GM23338 (cell line): ENCODE results near the gene SPRED2. TPM values are rescaled to one million over a fixed set of nuclear protein-coding genes. Genes with fewer than 3 reads are reported as not detected.

ENCODE experiments used
- ATAC-seq: fragments of 200-7000 bp; cut with Tn5 transposase; 3 replicates; pipeline ENCODE4 v1.9.1; 2020
- DNase-seq: peaks from one replicate; pipeline ENCODE4 v3.0.0-alpha.2; 2015; ENCODE audit warnings: low spot score
- H2AFZ ChIP-seq: fragments of 200-600 bp; sonication (generic); 2 replicates; pipeline ENCODE4 v1.8.0; 2016; ENCODE audit warnings: antibody characterized with exemption, mild to moderate bottlenecking, moderate library complexity
- H3F3A ChIP-seq: fragments of 200-600 bp; sonication (generic); replicated peaks from 2 replicates; pipeline ENCODE4 v1.8.0; 2017; ENCODE audit warnings: antibody characterized with exemption, mixed run types, low read depth
- H3K27ac ChIP-seq: fragments of 200-600 bp; sonication (generic); 2 replicates; pipeline ENCODE4 v1.6.1; 2016; ENCODE audit warnings: low read depth
- H3K27me3 ChIP-seq: fragments of 200-600 bp; sonication (generic); 2 replicates; pipeline ENCODE4 v1.8.0; 2016; ENCODE audit warnings: mild to moderate bottlenecking, mixed run types, moderate library complexity; ENCODE audit not compliant: insufficient read depth
- H3K36me3 ChIP-seq: fragments of 200-600 bp; sonication (generic); 2 replicates; pipeline ENCODE4 v1.8.0; 2016; ENCODE audit warnings: mild to moderate bottlenecking; ENCODE audit not compliant: insufficient read depth
- H3K4me1 ChIP-seq: fragments of 200-600 bp; sonication (generic); 2 replicates; pipeline ENCODE4 v1.8.0; 2016; ENCODE audit warnings: mild to moderate bottlenecking, moderate library complexity; ENCODE audit not compliant: insufficient read depth
- H3K4me2 ChIP-seq: fragments of 200-600 bp; sonication (generic); 2 replicates; pipeline ENCODE4 v1.7.1; 2017; ENCODE audit warnings: mixed run types
- H3K4me3 ChIP-seq: fragments of 200-600 bp; sonication (generic); 2 replicates; pipeline ENCODE4 v1.6.1; 2016; ENCODE audit warnings: mixed run types
- H3K79me2 ChIP-seq: fragments of 200-600 bp; sonication (generic); replicated peaks from 2 replicates; pipeline ENCODE4 v1.8.0; 2017; ENCODE audit warnings: mild to moderate bottlenecking; ENCODE audit not compliant: insufficient read depth
- H3K9me2 ChIP-seq: fragments of 200-600 bp; sonication (generic); 2 replicates; pipeline ENCODE4 v1.8.0; 2017; ENCODE audit not compliant: insufficient read depth
- H4K20me1 ChIP-seq: fragments of 200-600 bp; sonication (generic); replicated peaks from 2 replicates; pipeline ENCODE4 v1.8.0; 2017; ENCODE audit warnings: mild to moderate bottlenecking; ENCODE audit not compliant: insufficient read depth
- H3K27ac Mint-ChIP-seq: 2 replicates; pipeline ENCODE4 v1.8.0; 2020; ENCODE audit warnings: inconsistent platforms, mild to moderate bottlenecking, moderate library complexity, mixed read lengths
- H3K27me3 Mint-ChIP-seq: 3 replicates; pipeline ENCODE4 v1.8.0; 2022; ENCODE audit warnings: low read depth, mild to moderate bottlenecking, moderate library complexity, mixed read lengths, inconsistent platforms; ENCODE audit not compliant: insufficient read depth, poor library complexity
- H3K36me3 Mint-ChIP-seq: 3 replicates; pipeline ENCODE4 v1.8.0; 2021; ENCODE audit warnings: low read depth, mild to moderate bottlenecking, inconsistent platforms, moderate library complexity, mixed read lengths
- H3K4me1 Mint-ChIP-seq: 3 replicates; pipeline ENCODE4 v1.8.0; 2020; ENCODE audit warnings: mild to moderate bottlenecking, inconsistent platforms, mixed read lengths
- H3K4me3 Mint-ChIP-seq: 3 replicates; pipeline ENCODE4 v1.8.0; 2021; ENCODE audit warnings: moderate library complexity, mild to moderate bottlenecking, inconsistent platforms, mixed read lengths
- H3K9me3 Mint-ChIP-seq: 3 replicates; pipeline ENCODE4 v1.8.0; 2020; ENCODE audit warnings: moderate library complexity, mild to moderate bottlenecking, inconsistent platforms, mixed read lengths
- CREB1 ChIP-seq: fragments of 250-450 bp; sonication (Bioruptor Pico); IDR thresholded peaks from 2 replicates; pipeline ENCODE4 v1.5.0; 2020; ENCODE audit warnings: low read depth, mild to moderate bottlenecking, moderate library complexity
- CTCF ChIP-seq, 2 experiments: fragments of 200-600 bp in 1 of 2; sonication (generic) in 1 of 2; conservative IDR thresholded peaks; 2 replicates each; pipeline versions ENCODE4 v1.5.1 to v1.6.1; 2016 to 2017; ENCODE audit warnings: antibody characterized with exemption in 2 of 2, low read depth in 2 of 2, mild to moderate bottlenecking in 2 of 2, moderate library complexity in 1 of 2
- ETS1 ChIP-seq: IDR thresholded peaks from 2 replicates; pipeline ENCODE4 v1.6.1; 2016; ENCODE audit warnings: antibody characterized with exemption
- EZH2 ChIP-seq: fragments of 200-600 bp; sonication (generic); IDR thresholded peaks from one replicate; pipeline ENCODE4 v1.8.0; 2017; ENCODE audit warnings: antibody characterized with exemption, mild to moderate bottlenecking, low read depth; ENCODE audit not compliant: unreplicated experiment
- EZH2phosphoT487 ChIP-seq: fragments of 200-600 bp; sonication (generic); IDR thresholded peaks from one replicate; pipeline ENCODE4 v1.8.1; 2018; ENCODE audit warnings: antibody characterized with exemption; ENCODE audit not compliant: unreplicated experiment
- JUNB ChIP-seq: IDR thresholded peaks from one replicate; pipeline ENCODE4 v1.6.1; 2016; ENCODE audit warnings: antibody characterized with exemption; ENCODE audit not compliant: unreplicated experiment
- NANOG ChIP-seq: IDR thresholded peaks from 2 replicates; pipeline ENCODE4 v1.6.1; 2016; ENCODE audit warnings: antibody characterized with exemption, borderline replicate concordance
- POLR2AphosphoS5 ChIP-seq: IDR thresholded peaks from 2 replicates; pipeline ENCODE4 v1.6.1; 2016; ENCODE audit warnings: antibody characterized with exemption, low read depth
- REST ChIP-seq: IDR thresholded peaks from one replicate; pipeline ENCODE4 v1.6.1; 2018; ENCODE audit warnings: antibody characterized with exemption; ENCODE audit not compliant: unreplicated experiment
- STAT1 ChIP-seq: IDR thresholded peaks from one replicate; pipeline ENCODE4 v1.6.1; 2016; ENCODE audit warnings: antibody characterized with exemption; ENCODE audit not compliant: unreplicated experiment
- ZNF114 ChIP-seq: fragments of 250-450 bp; sonication (Bioruptor Pico); IDR thresholded peaks from 2 replicates; pipeline ENCODE4 v1.5.0; 2020; ENCODE audit warnings: mild to moderate bottlenecking, moderate library complexity
- ZNF331 ChIP-seq: fragments of 250-450 bp; sonication (Bioruptor Pico); IDR thresholded peaks from 2 replicates; pipeline ENCODE4 v1.5.0; 2020; ENCODE audit warnings: low read depth, mild to moderate bottlenecking, moderate library complexity
- ZNF462 ChIP-seq: fragments of 250-450 bp; sonication (Bioruptor Pico); IDR thresholded peaks from 2 replicates; pipeline ENCODE4 v1.5.0; 2020; ENCODE audit warnings: mild to moderate bottlenecking, moderate library complexity
- polyA plus RNA-seq: library from polyadenylated mRNA; unstranded; fragments of >200 nt; fragmentation: Nextera tagmentation; extraction: Ambion mirVana; gene quantifications from 2 replicates; pipeline ENCODE4 v1.2.1, GENCODE V29; 2016
- total RNA-seq: library from RNA; depleted of rRNA; stranded (reverse); fragments of >200 nt; shearing (Covaris generic); gene quantifications from 2 replicates; pipeline ENCODE4 v1.2.3, GENCODE V29; 2014

SPRED2 gene
- total and polyA plus RNA-seq, 2 experiments from 2014 or later: 8.7 to 13.0 TPM

GRCh38 chr2:65344182-65344581, 88.2 kb downstream of the SPRED2 start:
- Mint-ChIP-seq H3K4me1 (peaks cover 6% of the 10 kb centered on the region; the same call in 2 of the 3 replicates), H3K9me3 (peaks cover 5% of the 10 kb centered on the region; the same call in 2 of the 3 replicates), H3K27me3 (peaks cover 3% of the 10 kb centered on the region), H3K36me3 (peaks cover 11% of the 10 kb centered on the region), H3K4me3 (no peak overlapping the region), H3K27ac (no peak overlapping the region)
- H3F3A ChIP-seq: no peaks in the 10 kb centered on the region
- DNase-seq (no peak), ATAC-seq (no peak)
- H3K79me2 ChIP-seq: no peaks in the 10 kb centered on the region
- no peak overlapping the region for H3K27ac ChIP-seq
- H3K9me2 ChIP-seq: no peaks in the 10 kb centered on the region
- H2AFZ ChIP-seq: no peak overlapping the region
- H3K4me2 ChIP-seq: no peak overlapping the region
- TF ChIP-seq POLR2AphosphoS5 (no peak), ETS1 (no peak), EZH2phosphoT487 (no peak), NANOG (no peak), JUNB (no peak), ZNF462 (CRISPR knock-in tag) (no peak), REST (no peak), CTCF (conservative IDR thresholded peaks at IDR 0.05; ENCODE audit: low read depth in 2 of 2) (no peak), STAT1 (no peak), CREB1 (CRISPR knock-in tag) (no peak), ZNF331 (CRISPR knock-in tag) (no peak), EZH2 (no peak), ZNF114 (no peak)
- H3K4me3 ChIP-seq: no peak overlapping the region
- H3K36me3 ChIP-seq: no peaks in the 10 kb centered on the region
- peaks cover under 1% of the 10 kb centered on the region; the same call in 1 of the 2 replicates for H3K4me1 ChIP-seq
- H3K27me3 ChIP-seq: no peaks in the 10 kb centered on the region
- H4K20me1 ChIP-seq: peaks cover 14% of the 10 kb centered on the region
